AG09309 (cell line): ENCODE results near the gene HTR2B.

Experiments
- DNase-seq: peaks from one replicate; pipeline ENCODE4 v3.0.0-alpha.2; 2010; ENCODE audit warnings: low read depth
- H3K4me3 ChIP-seq: 2 replicates; pipeline ENCODE4 v1.5.1; 2011; ENCODE audit warnings: mild to moderate bottlenecking, low read depth, low read length, moderate library complexity; ENCODE audit not compliant: control insufficient read depth
- CTCF ChIP-seq: IDR thresholded peaks from 2 replicates; pipeline ENCODE4 v1.5.1; 2011; ENCODE audit warnings: mild to moderate bottlenecking, low read depth, low read length, inconsistent platforms; ENCODE audit not compliant: insufficient read depth, control insufficient read depth; ENCODE audit errors: missing control alignments

Gene HTR2B

GRCh38 chr2:231117148-231117547 lies 7.7 kb downstream of the HTR2B start:
- no peak overlapping the region for H3K4me3 ChIP-seq
- TF ChIP-seq CTCF = no peak
- no peak for DNase-seq

GRCh38 chr2:231115651-231116050 lies 9.2 kb downstream of the HTR2B start:
- no peak overlapping the region for H3K4me3 ChIP-seq
- TF ChIP-seq CTCF = no peak
- DNase-seq = no peak

DNA sequence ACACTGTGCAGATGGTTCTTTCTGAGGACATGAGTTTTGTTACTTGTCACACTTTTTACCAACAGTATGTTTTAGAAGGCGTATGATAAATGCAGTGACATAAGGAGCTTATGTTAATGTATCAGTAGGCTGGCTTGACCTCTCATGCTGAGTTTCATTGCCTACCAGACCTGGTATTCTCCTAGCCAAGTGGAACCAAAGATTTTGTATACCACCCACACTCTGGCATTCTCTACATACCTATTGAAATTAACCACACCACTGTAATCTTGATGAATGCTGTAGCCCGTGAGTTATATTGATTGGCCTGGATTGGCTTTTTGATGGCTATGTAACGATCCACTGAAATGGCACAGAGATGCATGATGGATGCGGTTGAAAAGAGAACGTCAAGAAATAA lies 11.4 kb downstream of the HTR2B start:
- no peak for TF ChIP-seq CTCF
- H3K4me3 ChIP-seq = no peak overlapping the region

DNA sequence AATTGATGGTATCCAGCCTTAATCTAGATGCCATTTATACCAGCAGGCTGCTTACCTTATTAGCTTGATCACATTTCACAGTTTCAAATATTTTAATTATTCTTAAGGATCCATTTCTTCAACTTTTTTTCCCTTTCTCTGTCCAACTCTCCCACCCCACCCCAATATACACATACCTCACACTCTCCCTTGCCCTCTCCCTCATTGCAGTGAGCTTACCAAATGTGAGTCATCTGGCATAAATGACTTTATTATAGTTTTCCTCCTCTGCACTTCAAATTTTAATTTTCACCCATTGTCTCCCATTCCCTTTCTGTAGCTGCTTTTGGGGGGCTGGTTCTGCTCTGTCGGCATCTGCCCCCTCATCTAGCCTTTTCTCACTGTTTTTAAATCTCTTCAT lies 12.9 kb downstream of the HTR2B start:
- DNase-seq = no peak
- TF ChIP-seq CTCF = no peak
- no peak overlapping the region for H3K4me3 ChIP-seq

More for the DNA sequence above, 11.4 kb downstream of the HTR2B start:
- DNase-seq = no peak

- no peak overlapping the region for H3K4me3 ChIP-seq
- DNase-seq = no peak
- peak; percentile 22 for TF ChIP-seq CTCF
Measured at GRCh38 chr2:231110551-231110950, 14.3 kb downstream of the HTR2B start.

GRCh38 chr2:231104115-231104713 lies 20.6 kb downstream of the HTR2B start:
- no peak overlapping the region for H3K4me3 ChIP-seq
- DNase-seq = peak; percentile 24
- TF ChIP-seq CTCF = peak; percentile 88

GRCh38 chr2:231102772-231103171 lies 22.1 kb downstream of the HTR2B start:
- no peak for TF ChIP-seq CTCF
- DNase-seq = no peak
- H3K4me3 ChIP-seq = no peak overlapping the region
